Fibroblast of gingiva (primary cell): Measurements from ENCODE around the gene SS18.
"Not testable (repeated sequence)": the region's sequence is repeated elsewhere in the genome, so short reads cannot be mapped to it uniquely, and the experiment has no call there.

Experiments
- DNase-seq: peaks from one replicate; pipeline ENCODE4 v3.0.0-alpha.2; 2011; ENCODE audit warnings: low read depth

The SS18 gene, protein sequence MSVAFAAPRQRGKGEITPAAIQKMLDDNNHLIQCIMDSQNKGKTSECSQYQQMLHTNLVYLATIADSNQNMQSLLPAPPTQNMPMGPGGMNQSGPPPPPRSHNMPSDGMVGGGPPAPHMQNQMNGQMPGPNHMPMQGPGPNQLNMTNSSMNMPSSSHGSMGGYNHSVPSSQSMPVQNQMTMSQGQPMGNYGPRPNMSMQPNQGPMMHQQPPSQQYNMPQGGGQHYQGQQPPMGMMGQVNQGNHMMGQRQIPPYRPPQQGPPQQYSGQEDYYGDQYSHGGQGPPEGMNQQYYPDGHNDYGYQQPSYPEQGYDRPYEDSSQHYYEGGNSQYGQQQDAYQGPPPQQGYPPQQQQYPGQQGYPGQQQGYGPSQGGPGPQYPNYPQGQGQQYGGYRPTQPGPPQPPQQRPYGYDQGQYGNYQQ

DNA sequence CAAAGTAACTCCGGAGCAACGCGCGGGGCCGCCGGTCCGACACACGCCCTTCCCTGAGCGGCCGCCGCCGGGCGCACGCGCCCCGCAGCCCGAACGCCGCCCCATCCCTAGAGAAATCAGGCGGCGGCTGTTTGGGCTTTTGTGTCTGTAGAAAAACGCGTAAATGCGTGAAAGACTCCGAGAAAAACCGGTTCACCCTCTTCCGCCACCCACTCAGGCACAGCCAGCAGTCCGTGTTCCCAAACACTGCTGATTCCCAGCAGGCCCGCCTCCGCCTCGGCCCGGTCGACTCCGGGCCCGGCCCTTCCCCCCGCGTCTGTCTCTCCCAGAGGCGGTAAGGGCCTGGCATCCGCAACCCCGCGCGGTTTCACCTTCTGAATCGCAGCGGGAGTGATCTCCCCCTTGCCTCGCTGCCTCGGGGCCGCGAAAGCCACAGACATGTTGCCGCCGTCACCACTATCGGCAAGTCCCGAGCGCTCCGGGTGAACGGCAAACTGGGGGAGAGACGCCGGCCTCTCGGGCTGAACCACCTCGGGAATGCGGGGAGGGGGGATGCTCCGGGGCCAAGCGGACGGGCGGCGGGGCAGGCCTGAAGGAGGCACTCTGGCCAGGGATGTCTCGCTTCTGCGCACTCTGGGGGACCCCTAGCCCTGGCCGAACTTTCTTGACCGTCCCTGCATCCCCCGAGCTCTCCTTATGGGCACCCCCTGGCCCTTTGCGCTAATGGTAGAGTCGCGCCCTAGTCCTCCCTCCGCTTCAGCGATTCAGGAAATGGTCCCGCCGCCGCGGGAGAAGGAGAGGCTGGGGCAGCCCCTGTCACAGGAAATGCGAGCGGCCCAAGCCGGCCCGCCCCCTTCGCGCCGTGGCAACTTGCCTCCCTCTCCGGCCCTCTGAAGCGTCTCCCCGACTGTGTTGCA lies at the start of gene SS18:
Gene SS18, minus strand, starts transcription at position 484 of the 917 bp plus-strand sequence. Its CDS starts 44 bp downstream, at position 440.
- DNase-seq = peak; percentile 96

DNA sequence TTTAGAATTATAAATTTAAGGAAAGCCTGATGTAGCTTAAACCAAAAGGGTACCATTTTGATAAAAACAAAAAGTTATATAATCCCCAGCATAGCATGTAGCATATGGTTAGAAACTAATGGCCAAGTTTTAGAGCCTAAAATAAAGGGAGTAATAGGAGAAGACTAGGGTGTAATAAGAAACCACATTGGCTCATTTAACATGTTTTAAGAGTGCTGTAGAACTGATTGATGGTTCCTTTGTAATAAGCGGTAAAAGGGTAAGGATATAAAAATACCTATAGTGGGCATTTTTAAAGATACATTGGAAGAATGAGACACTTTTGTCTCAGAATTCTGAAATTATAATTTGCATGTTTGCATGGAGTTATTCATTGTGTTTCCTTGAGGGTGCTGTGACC lies 45.1 kb upstream of the SS18 start:
- DNase-seq = no peak

DNA sequence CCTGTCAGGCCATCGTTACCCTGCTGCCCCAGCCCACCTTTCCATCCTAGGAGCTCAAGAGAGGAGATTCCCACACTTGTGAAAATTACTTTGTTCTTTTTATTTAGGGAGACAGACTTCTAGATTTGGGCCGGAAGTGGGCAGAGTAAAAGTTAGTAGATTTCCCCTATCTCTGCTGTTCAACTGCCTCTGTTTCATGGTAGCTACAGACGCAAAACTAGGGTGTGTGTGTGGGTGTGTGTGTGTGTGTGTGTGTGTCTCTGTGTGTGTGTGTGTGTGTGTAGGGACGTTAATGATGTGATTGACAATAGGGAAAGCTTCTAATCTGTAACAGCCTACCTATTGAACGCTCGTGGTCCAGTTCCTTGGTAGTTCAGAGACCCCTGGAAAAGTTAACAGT lies 43.7 kb upstream of the SS18 start:
- DNase-seq = no peak

DNA sequence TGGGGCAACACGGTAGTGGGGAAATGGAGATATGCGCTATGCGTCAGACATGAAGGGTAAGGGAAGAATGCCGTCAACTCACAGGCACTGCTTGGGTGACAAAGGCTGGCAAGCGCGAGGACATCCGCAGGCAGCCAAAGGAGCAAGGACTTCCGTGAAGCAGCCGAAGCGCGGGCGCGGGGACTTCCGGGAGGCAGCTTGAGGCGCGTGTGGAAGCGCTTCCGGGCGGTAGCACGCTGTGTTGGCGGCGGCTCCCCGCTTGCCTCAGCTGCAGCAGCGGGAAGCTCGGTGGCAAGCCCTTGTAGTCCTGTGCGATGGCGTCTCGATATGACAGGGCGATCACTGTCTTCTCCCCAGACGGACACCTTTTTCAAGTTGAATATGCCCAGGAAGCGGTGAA lies 43.2 kb upstream of the SS18 start, which contains the start of gene PSMA8:
Gene PSMA8, plus strand, starts transcription at position 218 of the 400 bp plus-strand sequence. Its CDS starts 97 bp downstream, at position 315.
- DNase-seq = peak; percentile 2

DNA sequence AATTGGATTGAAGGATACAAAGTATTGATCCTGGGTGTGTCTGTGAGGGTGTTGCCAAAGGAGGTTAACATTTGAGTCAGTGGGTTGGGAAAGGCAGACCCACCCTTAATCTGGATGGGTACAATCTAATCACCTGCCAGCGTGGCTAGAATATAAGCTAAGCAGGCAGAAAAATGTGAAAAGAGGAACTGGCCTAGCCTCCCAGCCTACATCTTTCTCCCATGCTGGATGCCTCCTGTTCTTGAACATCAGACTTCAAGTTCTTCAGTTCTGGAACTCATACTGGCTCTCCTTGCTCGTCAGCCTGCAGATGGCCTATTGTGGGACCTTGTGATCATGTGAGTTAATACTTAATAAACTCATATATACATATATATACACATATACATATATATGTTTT lies 37.8 kb upstream of the SS18 start:
- not testable (repeated sequence) for DNase-seq

DNA sequence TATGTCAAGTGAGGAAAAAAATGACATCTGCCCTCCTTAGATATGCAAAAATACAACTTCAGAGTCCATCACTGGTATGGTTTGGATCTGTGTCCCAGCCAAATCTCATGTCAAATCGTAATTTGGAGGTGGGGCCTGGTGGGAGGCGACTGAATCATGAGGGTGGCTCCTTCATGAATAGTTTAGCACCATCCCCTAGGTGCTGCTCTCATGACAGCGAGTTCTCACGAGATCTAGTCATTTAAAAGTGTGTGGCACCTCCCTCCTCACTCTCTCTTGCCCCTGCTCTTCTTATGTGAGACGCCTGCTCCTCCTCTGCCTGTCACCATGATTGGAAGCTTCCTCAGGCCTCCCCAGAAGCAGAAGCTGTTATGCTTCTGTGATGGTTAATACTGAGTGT lies 37.4 kb upstream of the SS18 start:
- no peak for DNase-seq

DNA sequence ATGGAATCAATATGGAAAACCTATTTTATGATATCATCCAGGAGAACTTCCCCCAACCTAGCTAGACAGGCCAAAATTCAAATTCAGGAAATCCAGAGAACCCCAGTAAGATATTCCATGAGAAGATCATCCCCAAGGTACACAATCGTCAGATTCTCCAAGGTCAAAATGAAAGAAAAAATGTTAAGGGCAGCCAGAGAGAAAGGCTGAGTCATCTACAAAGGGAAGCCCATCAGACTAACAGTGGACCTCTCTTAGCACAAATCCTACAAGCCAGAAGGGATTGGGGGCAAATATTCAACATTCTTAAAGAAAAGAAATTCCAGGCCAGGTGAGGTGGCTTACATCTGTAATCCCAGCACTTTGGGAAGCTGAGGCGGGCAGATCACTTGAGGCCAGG lies 31.6 kb upstream of the SS18 start:
- not testable (repeated sequence) for DNase-seq

DNA sequence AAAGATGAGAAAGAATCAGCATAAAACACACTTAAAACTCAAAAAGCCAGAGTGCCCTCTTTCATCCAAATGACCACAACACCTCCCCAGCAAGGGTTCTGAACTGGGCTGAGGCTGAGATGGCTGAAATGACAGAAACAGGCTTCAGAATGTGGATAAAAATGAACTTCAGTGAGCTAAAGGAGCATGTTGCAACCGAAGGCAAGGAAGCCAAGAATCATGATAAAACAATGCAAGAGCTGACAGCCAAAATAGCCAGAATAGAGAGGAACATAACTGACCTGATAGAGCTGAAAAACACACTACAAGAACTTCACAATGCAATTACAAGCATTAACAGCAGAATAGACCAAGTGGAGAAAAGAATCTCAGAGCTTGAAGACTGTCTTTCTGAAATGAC lies 31.1 kb upstream of the SS18 start:
- peak; percentile 5 for DNase-seq

DNA sequence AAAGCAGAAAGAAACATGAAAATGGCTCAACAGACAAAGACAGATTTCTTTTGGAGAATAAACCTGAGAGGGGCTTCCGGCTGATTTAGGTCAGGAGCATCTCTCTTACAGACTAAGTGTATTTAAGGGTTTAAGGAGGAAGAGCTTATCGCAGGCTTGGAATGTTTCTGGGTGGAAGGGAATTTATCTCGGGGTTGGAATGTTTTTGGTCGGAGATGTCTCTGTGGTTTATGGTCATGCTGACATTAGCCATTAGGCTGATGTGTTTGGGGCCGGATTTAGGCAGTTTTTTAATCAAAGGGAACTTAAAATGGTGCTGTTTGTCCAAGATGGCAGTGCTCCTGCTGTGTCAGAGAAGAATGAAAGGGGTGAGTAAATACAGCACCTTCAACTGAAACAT lies 28.8 kb upstream of the SS18 start:
- DNase-seq = no peak

DNA sequence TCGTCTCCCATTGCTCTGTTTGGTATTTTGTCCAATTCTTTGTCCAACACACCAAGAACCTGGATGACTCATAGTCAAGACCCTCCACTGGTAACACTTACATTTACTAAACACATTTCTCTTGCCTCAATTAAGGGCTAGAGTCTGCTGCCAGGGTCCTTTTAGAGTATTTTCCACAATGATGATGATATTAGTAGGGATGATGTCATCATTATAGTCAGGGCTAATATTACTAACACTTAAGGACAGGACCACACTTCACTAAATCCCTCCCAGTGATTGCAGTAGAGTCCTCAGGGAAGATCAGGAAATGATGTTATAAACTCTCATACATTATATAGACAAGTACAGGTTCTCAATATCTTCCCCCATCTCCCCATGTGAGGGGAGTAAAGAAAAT lies 13.6 kb upstream of the SS18 start:
- no peak for DNase-seq

DNA sequence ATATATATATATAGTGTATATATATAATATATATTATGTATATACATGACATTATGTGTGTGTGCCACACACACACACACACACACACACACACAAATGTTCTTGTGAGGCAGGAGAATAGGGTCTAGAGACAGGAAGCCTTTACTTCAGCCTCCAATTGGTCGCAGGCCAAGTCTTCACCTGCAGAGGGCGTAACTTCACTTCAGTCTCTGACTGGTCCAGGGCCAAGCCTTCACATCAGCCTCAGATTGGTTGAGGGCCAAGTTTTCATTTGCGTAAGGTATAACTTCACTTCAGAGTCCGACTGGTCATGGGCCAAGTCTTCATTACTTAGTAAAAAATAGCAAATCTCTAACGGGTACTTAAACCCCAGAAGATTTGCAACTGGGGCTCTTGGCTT lies 13.2 kb upstream of the SS18 start:
- no peak for DNase-seq

DNA sequence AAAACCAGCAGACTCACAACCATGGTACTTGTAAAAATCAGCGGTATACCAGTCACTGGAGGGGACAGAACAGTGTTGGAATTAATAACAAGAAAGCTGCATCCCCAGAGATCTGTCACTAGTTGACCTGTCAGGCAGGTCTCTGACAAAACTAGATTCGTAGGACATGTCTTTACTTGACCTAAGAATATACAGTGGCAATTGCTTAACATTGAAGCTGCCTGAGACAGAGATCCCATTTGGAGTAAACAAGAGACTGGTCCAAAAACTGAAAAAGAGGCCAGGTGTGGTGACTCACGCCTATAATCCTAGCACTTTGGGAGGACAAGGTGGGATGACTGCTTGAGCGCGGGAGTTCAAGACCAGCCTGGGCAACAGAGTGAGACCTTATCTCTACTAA lies 7.2 kb upstream of the SS18 start:
- no peak for DNase-seq

DNA sequence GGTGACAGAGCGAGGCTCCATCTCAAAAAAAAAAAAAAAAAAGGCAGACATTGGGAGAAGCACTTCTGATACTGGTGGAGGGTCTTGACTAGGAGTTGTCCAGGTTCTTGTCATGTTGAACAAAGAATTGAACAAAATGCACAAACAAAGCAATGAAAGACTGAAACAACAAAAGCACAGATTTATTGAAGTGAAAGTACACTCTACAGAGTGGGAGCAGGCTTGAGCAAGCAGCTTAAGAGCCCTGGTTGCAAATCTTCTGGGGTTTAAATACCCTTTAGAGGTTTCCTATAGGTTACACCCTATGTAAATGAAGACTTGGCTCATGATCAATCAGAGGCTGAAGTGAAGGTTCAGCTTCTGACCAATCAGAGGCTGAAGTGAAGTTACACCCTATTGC lies 6.4 kb upstream of the SS18 start:
- DNase-seq = no peak

DNA sequence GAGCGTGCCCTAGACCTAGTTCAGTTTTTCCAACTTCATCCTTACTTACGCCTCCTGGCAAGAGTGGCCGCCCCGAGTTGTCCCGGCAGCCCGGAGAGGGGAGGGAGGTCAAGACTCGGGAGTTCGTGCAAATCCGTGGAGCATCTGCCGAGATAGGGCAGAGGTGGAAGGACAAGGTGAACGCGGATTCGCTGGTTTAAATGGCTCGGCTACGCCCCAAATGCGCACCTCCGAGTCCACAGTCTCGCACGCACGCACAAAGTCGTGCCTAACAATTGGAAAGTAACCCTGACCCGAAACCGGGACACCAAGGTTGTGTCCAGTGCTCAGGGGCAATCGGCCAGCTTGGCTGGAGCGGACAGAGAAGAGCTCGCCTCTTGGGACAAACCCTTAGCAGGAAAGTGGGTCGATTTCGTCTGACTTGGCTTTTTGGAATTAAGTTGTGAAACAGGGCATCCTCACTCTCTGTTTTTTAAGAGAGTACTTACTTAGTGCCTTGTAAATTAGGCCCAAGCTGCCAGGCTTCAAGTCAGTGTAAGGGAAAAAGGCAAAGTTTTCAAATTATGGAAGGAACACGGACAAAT lies 726 bp upstream of the SS18 start:
- no peak for DNase-seq

DNA sequence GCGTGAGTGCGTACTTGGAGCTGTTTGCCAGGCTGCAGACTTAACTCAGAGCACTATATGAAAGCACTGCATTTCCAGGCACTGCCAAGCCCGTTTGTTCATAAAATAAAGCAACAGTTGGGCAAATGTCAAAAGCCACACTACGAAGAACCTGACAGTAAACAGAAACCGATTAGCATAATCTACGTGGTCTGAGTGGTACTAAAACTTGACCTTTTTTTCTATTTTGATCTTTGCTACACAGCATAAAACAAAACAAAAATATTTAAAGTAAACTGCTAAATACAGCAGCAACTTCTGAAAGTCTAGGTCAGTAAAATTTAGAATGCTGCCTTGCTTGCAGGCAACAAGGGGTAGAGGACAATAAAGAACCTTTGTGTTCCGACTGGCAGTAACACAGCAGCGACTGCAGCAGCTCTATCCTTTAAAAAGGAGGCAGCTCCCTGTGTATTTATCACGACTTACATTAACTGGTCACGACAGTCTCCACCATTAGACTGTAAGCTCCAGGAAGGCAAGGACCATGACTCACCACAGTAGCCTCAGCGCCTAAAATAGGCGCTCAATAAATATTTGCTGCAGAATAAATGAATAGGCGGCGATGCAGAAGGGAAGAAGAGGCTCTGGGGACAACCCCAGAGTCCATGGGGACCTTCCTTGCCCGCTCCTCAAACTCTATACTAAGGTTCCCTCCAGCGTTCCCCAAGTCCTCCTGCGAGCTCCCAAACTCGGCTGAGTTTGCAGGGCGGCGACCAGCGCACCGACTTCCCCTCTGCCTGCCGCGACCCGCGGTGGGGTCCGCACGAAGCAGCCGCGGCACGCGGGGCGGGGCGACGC lies 902 bp downstream of the SS18 start:
- peak; percentile 20 for DNase-seq

DNA sequence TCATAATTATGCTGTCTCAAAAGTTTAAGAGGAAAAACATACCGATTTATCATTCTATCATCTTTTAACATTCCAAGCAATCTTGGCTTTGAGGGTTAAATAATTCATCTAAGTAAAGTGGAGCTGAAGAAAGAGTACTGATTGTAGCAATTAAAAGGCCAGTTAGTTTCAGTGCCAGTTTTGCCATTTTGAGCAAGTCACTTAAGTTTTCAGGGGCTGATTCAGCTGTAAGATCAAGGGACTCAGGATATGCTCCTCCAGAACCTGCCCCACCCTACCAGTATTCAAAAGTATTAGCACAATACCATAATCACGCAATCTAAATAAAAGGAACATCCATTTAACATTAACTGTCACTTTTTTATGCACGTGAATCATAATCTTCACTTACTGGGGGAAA lies 1.9 kb downstream of the SS18 start:
- no peak for DNase-seq

DNA sequence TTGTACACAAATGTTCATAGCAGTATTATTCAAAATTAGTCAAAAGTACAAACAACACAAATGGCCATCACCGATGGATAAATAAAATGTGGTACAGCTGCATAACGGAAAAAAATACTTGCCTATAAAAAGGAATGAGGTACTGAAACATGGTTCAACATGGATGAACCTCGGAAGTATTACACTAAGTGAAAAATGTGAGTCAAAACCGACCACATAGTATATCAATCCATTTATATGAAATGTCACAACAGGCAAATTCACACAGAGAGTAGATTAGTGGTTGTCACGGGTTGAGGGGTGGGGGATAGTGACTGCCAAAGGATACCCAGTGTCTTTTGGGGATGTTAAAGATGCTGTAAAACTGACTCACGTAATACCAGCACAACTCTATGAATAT lies 3.5 kb downstream of the SS18 start:
- DNase-seq = no peak

DNA sequence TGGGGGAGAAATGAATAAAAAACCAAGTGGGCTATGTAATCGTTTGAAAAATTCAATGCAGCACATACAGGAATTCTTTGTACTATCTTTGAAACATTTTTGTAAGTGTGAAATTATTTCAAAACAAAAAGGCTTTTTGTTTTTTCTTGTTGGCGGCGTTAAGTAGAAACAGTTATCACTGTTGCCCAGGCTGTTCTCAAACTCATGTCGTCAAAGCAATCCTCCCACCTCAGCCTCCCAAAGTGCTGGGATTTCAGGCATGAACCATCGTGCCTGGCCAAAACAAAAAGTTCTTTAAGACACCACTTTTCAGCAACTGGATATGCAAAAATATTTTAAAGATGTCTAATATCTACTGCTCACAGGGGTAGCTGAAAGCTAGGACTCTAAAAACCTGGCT lies 5.4 kb downstream of the SS18 start:
- no peak for DNase-seq

DNA sequence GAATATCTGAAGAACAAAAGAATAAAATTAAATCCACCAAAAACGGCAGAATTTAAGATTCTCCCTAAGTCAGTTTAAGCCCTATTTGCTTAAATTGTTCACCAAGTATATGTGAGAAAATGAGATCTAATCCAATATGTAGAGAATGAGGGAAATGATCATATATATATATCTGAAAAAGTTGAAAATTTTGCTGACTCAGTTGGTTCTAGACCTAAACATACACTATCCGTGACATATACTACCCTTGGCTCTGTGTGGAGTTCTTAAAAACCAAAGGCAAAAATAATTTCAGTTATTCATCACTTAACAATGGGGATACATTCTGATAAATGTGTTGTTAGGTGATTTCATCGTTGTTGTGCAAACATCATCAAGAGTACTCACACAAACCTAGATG lies 7.3 kb downstream of the SS18 start:
- DNase-seq = no peak

DNA sequence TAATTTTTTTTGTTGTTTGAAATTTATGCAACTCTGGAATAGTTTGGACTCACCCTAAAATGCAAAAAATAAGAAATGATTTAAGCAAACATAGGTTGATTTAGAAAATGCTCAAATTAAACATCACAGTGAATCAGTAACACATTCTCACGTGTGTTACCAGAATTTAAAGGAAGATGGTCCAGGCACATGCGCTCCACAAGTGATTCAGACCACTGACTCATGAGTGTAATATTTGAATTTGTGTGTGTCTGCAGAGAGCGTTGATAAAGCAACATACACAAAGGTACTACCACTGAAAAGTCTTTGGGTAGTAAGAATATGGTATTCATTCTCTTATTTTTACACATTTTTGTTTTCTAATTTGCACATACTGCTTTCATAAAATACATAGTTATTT lies 7.9 kb downstream of the SS18 start:
- DNase-seq = no peak

DNA sequence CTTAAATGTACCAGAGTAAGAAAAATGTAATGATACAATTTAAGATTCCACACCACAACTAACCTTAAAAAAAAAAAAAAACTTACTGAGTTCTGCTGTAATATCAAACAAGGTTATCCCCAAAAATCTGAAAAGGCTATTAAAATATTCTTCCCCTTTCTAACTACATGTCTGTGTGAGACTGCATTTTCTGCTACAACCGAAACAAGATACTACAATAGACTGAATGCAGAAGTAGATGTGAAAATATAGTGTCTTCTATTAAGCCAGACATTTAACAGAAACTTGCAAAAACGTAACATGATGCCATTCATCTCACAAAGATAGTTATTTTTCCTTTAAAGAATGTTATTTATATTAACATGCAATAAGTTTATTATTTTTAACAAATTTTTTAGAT lies 16.2 kb downstream of the SS18 start:
- DNase-seq = no peak

DNA sequence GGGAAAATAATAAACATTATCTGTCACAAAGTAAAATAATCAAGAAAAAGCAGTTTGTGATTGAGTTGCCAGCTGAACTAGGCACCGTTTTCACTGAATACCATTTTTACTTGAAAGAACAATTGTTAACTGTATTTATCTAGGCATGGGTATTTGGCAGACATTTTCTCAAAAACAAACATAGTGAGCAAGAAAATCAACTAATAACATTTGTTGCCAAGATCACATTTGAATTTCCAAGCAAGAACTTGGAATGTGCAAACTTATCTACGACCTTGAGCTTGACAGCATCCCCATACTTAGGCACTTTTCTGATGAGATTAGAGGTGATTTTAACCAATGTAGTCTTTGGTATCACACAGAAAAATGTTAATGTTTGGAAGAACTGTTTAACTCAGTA lies 16.7 kb downstream of the SS18 start:
- no peak for DNase-seq
